H1 (cell line): Measurements from ENCODE around the gene TMEM165. TPM values are rescaled to one million over a fixed set of nuclear protein-coding genes. Genes with fewer than 3 reads are reported as not detected.

Source experiments
- CTCF ChIA-PET: fragments of 300-600 bp; sonication (Branson Sonifier 250); formaldehyde crosslinking; loops from one replicate; lab custom pipeline; 2021; ENCODE audit not compliant: partially characterized antibody; lab: Charles Lee
- POLR2A ChIA-PET: fragments of 300-600 bp; sonication (Branson Sonifier 250); formaldehyde crosslinking; loops from one replicate; lab custom pipeline; 2021; ENCODE audit warnings: inconsistent platforms; ENCODE audit not compliant: partially characterized antibody; lab: Charles Lee
- DNase-seq, 2 experiments: peaks; one replicate each; pipeline versions ENCODE4 v3.0.0 to v3.0.0-alpha.2; 2010 to 2022; ENCODE audit warnings: low spot score in 2 of 2, low read depth in 1 of 2, mixed read lengths in 1 of 2
- FAIRE-seq: peaks from 2 replicates; lab custom pipeline; 2011; peaks lifted over from hg19 to GRCh38; lab: Jason Lieb, UNC
- H2AFZ ChIP-seq: 2 replicates; pipeline ENCODE4 v1.8.1; 2012; ENCODE audit warnings: low read length, inconsistent platforms
- H2AK5ac ChIP-seq: 2 replicates; pipeline ENCODE4 v1.6.1; 2013; ENCODE audit warnings: low read depth, low read length
- H2BK120ac ChIP-seq: replicated peaks from 2 replicates; pipeline ENCODE3; 2013; ENCODE audit warnings: low read depth, low read length, inconsistent platforms
- H2BK12ac ChIP-seq: 2 replicates; pipeline ENCODE4 v1.6.1; 2013; ENCODE audit warnings: low read depth, low read length
- H2BK15ac ChIP-seq: 2 replicates; pipeline ENCODE4 v1.6.1; 2013; ENCODE audit warnings: low read length
- H2BK20ac ChIP-seq: 2 replicates; pipeline ENCODE4 v1.6.1; 2013; ENCODE audit warnings: low read length
- H2BK5ac ChIP-seq: 2 replicates; pipeline ENCODE4 v1.6.1; 2013; ENCODE audit warnings: low read depth, low read length
- H3K14ac ChIP-seq: 2 replicates; pipeline ENCODE4 v1.6.1; 2013; ENCODE audit warnings: inconsistent platforms; ENCODE audit not compliant: insufficient read length
- H3K18ac ChIP-seq: 2 replicates; pipeline ENCODE4 v1.6.1; 2013; ENCODE audit warnings: low read length; ENCODE audit errors: extremely low read depth
- H3K23ac ChIP-seq: 2 replicates; pipeline ENCODE4 v1.6.1; 2013; ENCODE audit warnings: inconsistent platforms; ENCODE audit not compliant: insufficient read length
- H3K23me2 ChIP-seq: 2 replicates; pipeline ENCODE4 v1.6.1; 2013; ENCODE audit warnings: low read depth, low read length
- H3K27ac ChIP-seq: 2 replicates; pipeline ENCODE4 v1.6.1; 2011; ENCODE audit warnings: low read depth, low read length, inconsistent platforms
- H3K27me3 ChIP-seq, 4 experiments: replicated peaks in 1 of 4; 1 replicate in 1 of 4; 2 replicates in 3 of 4; pipeline versions ENCODE4 v1.6.1 to v1.8.1; 2011 to 2013; ENCODE audit warnings: low read length in 3 of 4, mild to moderate bottlenecking in 3 of 4, inconsistent platforms in 2 of 4, mixed read lengths in 2 of 4, moderate library complexity in 1 of 4; ENCODE audit not compliant: control insufficient read depth in 3 of 4, insufficient read depth in 3 of 4; ENCODE audit errors: extremely low read depth in 1 of 4
- H3K36me3 ChIP-seq, 4 experiments: 2 replicates each; pipeline versions ENCODE4 v1.6.1 to v1.8.1; 2011 to 2013; ENCODE audit warnings: mild to moderate bottlenecking in 4 of 4, low read length in 3 of 4, moderate library complexity in 2 of 4, control low read depth in 1 of 4, inconsistent platforms in 1 of 4; ENCODE audit not compliant: insufficient read depth in 4 of 4, control insufficient read depth in 2 of 4
- H3K4ac ChIP-seq: replicated peaks from 2 replicates; pipeline ENCODE3; 2013; ENCODE audit warnings: low read length, low read depth, mixed read lengths, inconsistent platforms; ENCODE audit not compliant: insufficient read length
- H3K4me1 ChIP-seq, 4 experiments: replicated peaks in 1 of 4; 1 replicate in 1 of 4; 2 replicates in 3 of 4; pipeline versions ENCODE4 v1.6.1 to v1.8.1; 2011 to 2013; ENCODE audit warnings: low read length in 3 of 4, inconsistent platforms in 2 of 4, mixed read lengths in 1 of 4; ENCODE audit not compliant: insufficient read depth in 4 of 4, control insufficient read depth in 3 of 4
- H3K4me2 ChIP-seq, 2 experiments: 2 replicates each; pipeline versions ENCODE4 v1.6.1 to v1.8.1; 2011 to 2013; ENCODE audit warnings: low read depth in 2 of 2, low read length in 2 of 2, control low read depth in 1 of 2, inconsistent platforms in 1 of 2, mild to moderate bottlenecking in 1 of 2; ENCODE audit not compliant: insufficient read depth in 1 of 2
- H3K4me3 ChIP-seq, 4 experiments: fragments of 200-600, 300-600 bp in 1 of 4; sonication (generic), shearing (Covaris generic), sonication (Bioruptor Twin) in 1 of 4; 2 replicates each; pipeline versions ENCODE4 v1.5.1 to v1.8.1; 2011 to 2016; ENCODE audit warnings: low read length in 4 of 4, low read depth in 3 of 4, control low read depth in 2 of 4, inconsistent platforms in 2 of 4, mild to moderate bottlenecking in 2 of 4, mixed read lengths in 1 of 4, moderate library complexity in 1 of 4; ENCODE audit not compliant: insufficient read depth in 2 of 4; ENCODE audit errors: extremely low read depth in 1 of 4
- H3K56ac ChIP-seq: replicated peaks from 2 replicates; pipeline ENCODE3; 2013; ENCODE audit warnings: low read depth, mild to moderate bottlenecking, mixed read lengths, low read length, inconsistent platforms; ENCODE audit not compliant: insufficient read length
- H3K79me1 ChIP-seq: 2 replicates; pipeline ENCODE4 v1.6.1; 2013; ENCODE audit warnings: low read depth, low read length, control low read depth
- H3K79me2 ChIP-seq, 2 experiments: 2 replicates each; pipeline versions ENCODE4 v1.6.1 to v1.8.1; 2012 to 2013; ENCODE audit warnings: low read length in 2 of 2, mild to moderate bottlenecking in 2 of 2, inconsistent platforms in 1 of 2; ENCODE audit not compliant: insufficient read depth in 2 of 2, control insufficient read depth in 1 of 2
- H3K9ac ChIP-seq, 4 experiments: replicated peaks in 1 of 4; 1 replicate in 1 of 4; 2 replicates in 3 of 4; pipeline versions ENCODE4 v1.6.1 to v1.8.1; 2011 to 2013; ENCODE audit warnings: low read depth in 3 of 4, low read length in 3 of 4, control low read depth in 2 of 4, mild to moderate bottlenecking in 2 of 4, moderate library complexity in 2 of 4, inconsistent platforms in 1 of 4; ENCODE audit errors: extremely low read depth in 1 of 4
- H3K9me3 ChIP-seq, 2 experiments: 2 replicates each; pipeline versions ENCODE4 v1.6.1 to v1.8.1; 2012 to 2013; ENCODE audit warnings: mild to moderate bottlenecking in 2 of 2, moderate library complexity in 2 of 2, control low read depth in 1 of 2, inconsistent platforms in 1 of 2, low read depth in 1 of 2, low read length in 1 of 2, mixed read lengths in 1 of 2; ENCODE audit not compliant: insufficient read depth in 2 of 2
- H4K20me1 ChIP-seq, 2 experiments: replicated peaks in 1 of 2; 2 replicates each; pipeline versions ENCODE3 to v1.8.1; 2011 to 2013; ENCODE audit warnings: inconsistent platforms in 2 of 2, low read length in 2 of 2, mild to moderate bottlenecking in 1 of 2; ENCODE audit not compliant: insufficient read depth in 2 of 2, control insufficient read depth in 1 of 2
- H4K5ac ChIP-seq: 2 replicates; pipeline ENCODE4 v1.6.1; 2013; ENCODE audit warnings: low read length, low read depth, mixed read lengths, inconsistent platforms; ENCODE audit not compliant: insufficient read length
- H4K8ac ChIP-seq: 2 replicates; pipeline ENCODE4 v1.8.0; 2013; ENCODE audit warnings: mild to moderate bottlenecking, moderate library complexity, low read length, inconsistent platforms; ENCODE audit not compliant: insufficient read depth; ENCODE audit errors: extremely low read depth
- H4K91ac ChIP-seq: replicated peaks from 2 replicates; pipeline ENCODE3; 2013; ENCODE audit warnings: low read length, mixed read lengths, inconsistent platforms; ENCODE audit not compliant: insufficient read length
- YY1 ChIP-seq: IDR thresholded peaks from 2 replicates; pipeline ENCODE4 v1.6.1; 2011; ENCODE audit warnings: low read depth, mild to moderate bottlenecking, low read length
- WGBS, 2 experiments: shearing (Covaris generic) in 1 of 2; methylation state at CpG; one replicate each; pipeline versions ENCODE4 v1.1.6 to v1.1.7; 2013 to 2015; ENCODE audit warnings: low lambda C conversion rate in 2 of 2, mixed read lengths in 2 of 2, inconsistent platforms in 1 of 2, low coverage in 1 of 2, missing lambda C conversion rate in 1 of 2; ENCODE audit not compliant: insufficient replicate concordance in 2 of 2, insufficient coverage in 1 of 2, insufficient read length in 1 of 2; ENCODE audit errors: extremely low coverage in 1 of 2, missing lambda C conversion rate in 1 of 2; 5-methylcytosine and 5-hydroxymethylcytosine counted together
- polyA plus RNA-seq, 7 experiments: library from polyadenylated mRNA; depleted of rRNA in 3 of 7; stranded (reverse) in 5 of 7; unstranded in 2 of 7; fragments of >200 nt in 5 of 7; fragments of 200-250 nt in 2 of 7; gene quantifications; 1 replicate in 5 of 7; 2 replicates in 1 of 7; 4 replicates in 1 of 7; pipeline versions ENCODE4 v1.2.1 to v1.2.3, GENCODE V29; 2011 to 2013; ENCODE audit warnings: missing spikeins in 2 of 7, mixed read lengths in 2 of 7
- total RNA-seq: library from RNA; stranded (reverse); fragmentation: NEBNext Ultra II Directional; extraction: Animal tissue kit (Norgen Biotek cat#: 25700); gene quantifications from 2 replicates; pipeline ENCODE4 v1.2.1, GENCODE V29; 2021

The TMEM165 gene
- total and polyA plus RNA-seq, 2 of the 8 experiments (the other 6 are each of a cell fraction or from before 2014, with no cell fraction given): 85.5 to 125 TPM

GRCh38 chr4:55376698-55377097 is 19.1 kb upstream of the TMEM165 start:
- Histone ChIP-seq H4K20me1 (no peaks in the 10 kb centered on the region), H2BK12ac (no peak overlapping the region), H3K4me3 (no peak overlapping the region), H3K4ac (no peak overlapping the region), H3K23ac (no peak overlapping the region), H2BK15ac (no peak overlapping the region), H3K27ac (no peak overlapping the region), H3K14ac (no peak overlapping the region), H3K27me3 (no peaks in the 10 kb centered on the region), H3K56ac (no peak overlapping the region), H3K4me1 (no peaks in the 10 kb centered on the region), H3K23me2 (no peaks in the 10 kb centered on the region), H3K79me2 (no peaks in the 10 kb centered on the region), H2AK5ac (no peak overlapping the region), H4K5ac (no peak overlapping the region), H3K79me1 (no peaks in the 10 kb centered on the region), H2AFZ (no peak overlapping the region), H3K4me2 (no peak overlapping the region), H2BK5ac (no peak overlapping the region), H3K9me3 (no peaks in the 10 kb centered on the region), H4K8ac (no peak overlapping the region), H2BK120ac (no peak overlapping the region), H3K9ac (no peak overlapping the region), H2BK20ac (no peak overlapping the region), H4K91ac (no peak overlapping the region), H3K18ac (no peak overlapping the region), H3K36me3 (no peaks in the 10 kb centered on the region)
- no peak for FAIRE-seq
- no peak for TF ChIP-seq YY1
- POLR2A ChIA-PET: interaction anchor here (1.1 to 3.4 kb wide), 2 partner anchors 12 to 20 kb away, joined by 4 to 16 read pairs; partner anchors contain the start of gene TMEM165
- CTCF ChIA-PET: interaction anchor here (1.1 to 1.4 kb wide), 3 partner anchors 10 to 30 kb away, joined by 3 to 4 read pairs (median 4); no protein-coding TSS in a partner anchor
- WGBS, 2 experiments: 90% methylated on average over 2 of the region's 2 CpGs; no CpG with 5 or more reads in 1 of the 2 experiments
- no peak for DNase-seq
